IMR-90 (cell line): ENCODE measurements around the gene EDIL3. TPM values are rescaled to one million over a fixed set of nuclear protein-coding genes. Genes with fewer than 3 reads are reported as not detected.

Experiments
- ATAC-seq: fragments of 200-7000 bp; cut with Tn5 transposase; 2 replicates; pipeline ENCODE4 v1.9.1; 2020; ENCODE audit warnings: low read depth, mild to moderate bottlenecking, moderate library complexity
- BruUV-seq: library from RNA; stranded (reverse); fragments of 400-500 nt; replicated peaks from 2 replicates; lab custom pipeline; 2021; lab: Mats Ljungman, UMichigan
- CTCF ChIA-PET: fragments of 300-600 bp; formaldehyde crosslinking; extraction: SDS; loops from one replicate; lab custom pipeline; 2021; ENCODE audit warnings: antibody characterized with exemption; lab: Yijun Ruan, JAX
- POLR2A ChIA-PET: fragments of 300-600 bp; sonication (Branson Sonifier 250); formaldehyde crosslinking; loops from one replicate; lab custom pipeline; 2022; ENCODE audit warnings: antibody characterized with exemption; ENCODE audit not compliant: unreplicated experiment; lab: Charles Lee
- DNase-seq: peaks from one replicate; pipeline ENCODE4 v3.0.0; 2013
- H2AFZ ChIP-seq: replicated peaks from 2 replicates; pipeline ENCODE3; 2013; ENCODE audit warnings: low read length, mild to moderate bottlenecking; ENCODE audit not compliant: poor library complexity
- H2AK5ac ChIP-seq: 2 replicates; pipeline ENCODE4 v1.6.1; 2013; ENCODE audit warnings: low read depth, low read length, inconsistent platforms
- H2AK9ac ChIP-seq: replicated peaks from 2 replicates; pipeline ENCODE3; 2013; ENCODE audit warnings: mild to moderate bottlenecking, low read depth, low read length, moderate library complexity; ENCODE audit not compliant: poor library complexity
- H2BK120ac ChIP-seq: 2 replicates; pipeline ENCODE4 v1.6.1; 2013; ENCODE audit warnings: low read depth, low read length, inconsistent platforms
- H2BK15ac ChIP-seq: 3 replicates; pipeline ENCODE4 v1.6.1; 2013; ENCODE audit warnings: low read depth, low read length, inconsistent platforms
- H2BK20ac ChIP-seq: 2 replicates; pipeline ENCODE4 v1.6.1; 2013; ENCODE audit warnings: low read depth, mild to moderate bottlenecking, inconsistent platforms, low read length, moderate library complexity
- H2BK5ac ChIP-seq: 2 replicates; pipeline ENCODE4 v1.6.1; 2013; ENCODE audit warnings: mild to moderate bottlenecking, low read depth, low read length, inconsistent platforms; ENCODE audit not compliant: poor library complexity, severe bottlenecking
- H3K14ac ChIP-seq: replicated peaks from 2 replicates; pipeline ENCODE4 v1.6.1; 2013; ENCODE audit warnings: low read depth, low read length, inconsistent platforms
- H3K18ac ChIP-seq: 2 replicates; pipeline ENCODE4 v1.6.1; 2013; ENCODE audit warnings: low read depth, low read length, control low read depth
- H3K23ac ChIP-seq: 2 replicates; pipeline ENCODE4 v1.6.1; 2013; ENCODE audit warnings: low read depth, low read length, inconsistent platforms
- H3K27ac ChIP-seq: 2 replicates; pipeline ENCODE4 v1.5.1; 2013; ENCODE audit warnings: mild to moderate bottlenecking, control low read depth, low read length; ENCODE audit not compliant: insufficient read depth
- H3K27me3 ChIP-seq: 2 replicates; pipeline ENCODE4 v1.6.1; 2013; ENCODE audit warnings: low read length; ENCODE audit not compliant: control insufficient read depth, insufficient read depth
- H3K36me3 ChIP-seq: 2 replicates; pipeline ENCODE4 v1.6.1; 2013; ENCODE audit warnings: low read length, mixed read lengths; ENCODE audit not compliant: control insufficient read depth, insufficient read depth
- H3K4ac ChIP-seq: 2 replicates; pipeline ENCODE4 v1.6.1; 2013; ENCODE audit warnings: low read depth, low read length, inconsistent platforms
- H3K4me1 ChIP-seq: 2 replicates; pipeline ENCODE4 v1.6.1; 2013; ENCODE audit warnings: low read length, mixed read lengths; ENCODE audit not compliant: control insufficient read depth, insufficient read depth
- H3K4me2 ChIP-seq: 2 replicates; pipeline ENCODE4 v1.6.1; 2013; ENCODE audit warnings: low read depth, mild to moderate bottlenecking, control low read depth, low read length, moderate library complexity
- H3K4me3 ChIP-seq: 2 replicates; pipeline ENCODE4 v1.5.1; 2013; ENCODE audit warnings: low read depth, mild to moderate bottlenecking, control low read depth, low read length, moderate library complexity; ENCODE audit not compliant: insufficient read depth
- H3K56ac ChIP-seq: 2 replicates; pipeline ENCODE4 v1.6.1; 2013; ENCODE audit warnings: low read length, inconsistent platforms; ENCODE audit not compliant: insufficient read depth; ENCODE audit errors: extremely low read depth
- H3K79me1 ChIP-seq, 2 experiments: 2 replicates each; pipeline ENCODE4 v1.6.1; 2013; ENCODE audit warnings: low read length in 2 of 2, inconsistent platforms in 1 of 2, low read depth in 1 of 2
- H3K9ac ChIP-seq: 2 replicates; pipeline ENCODE4 v1.6.1; 2013; ENCODE audit warnings: low read depth, low read length, control low read depth
- H3K9me1 ChIP-seq: 2 replicates; pipeline ENCODE4 v1.6.1; 2013; ENCODE audit warnings: low read length, inconsistent platforms; ENCODE audit not compliant: insufficient read depth
- H3K9me3 ChIP-seq: 2 replicates; pipeline ENCODE4 v1.6.1; 2013; ENCODE audit warnings: low read length; ENCODE audit not compliant: control insufficient read depth, insufficient read depth
- H4K20me1 ChIP-seq: 2 replicates; pipeline ENCODE4 v1.6.1; 2013; ENCODE audit warnings: low read length, inconsistent platforms; ENCODE audit not compliant: insufficient read depth
- H4K5ac ChIP-seq: 2 replicates; pipeline ENCODE4 v1.6.1; 2013; ENCODE audit warnings: mild to moderate bottlenecking, low read depth, low read length, control low read depth
- H4K8ac ChIP-seq, 2 experiments: 2 replicates each; pipeline ENCODE4 v1.6.1; 2013; ENCODE audit warnings: low read depth in 2 of 2, low read length in 2 of 2, control low read depth in 1 of 2, inconsistent platforms in 1 of 2
- H4K91ac ChIP-seq: 2 replicates; pipeline ENCODE4 v1.6.1; 2013; ENCODE audit warnings: low read depth, low read length, inconsistent platforms; ENCODE audit not compliant: insufficient read depth
- CTCF ChIP-seq: conservative IDR thresholded peaks from 2 replicates; pipeline ENCODE4 v1.5.1; 2012; ENCODE audit warnings: mild to moderate bottlenecking, low read depth, low read length, improper control_type of control experiment
- FOS ChIP-seq: fragments of 150-350 bp; IDR thresholded peaks from 2 replicates; pipeline ENCODE4 v1.6.1; 2016; ENCODE audit warnings: low read depth, low read length
- MXI1 ChIP-seq: IDR thresholded peaks from 2 replicates; pipeline ENCODE4 v1.6.1; 2012; ENCODE audit warnings: low read depth, mild to moderate bottlenecking, low read length, moderate library complexity, borderline replicate concordance
- RAD21 ChIP-seq: IDR thresholded peaks from 2 replicates; pipeline ENCODE4 v1.6.1; 2012; ENCODE audit warnings: low read length, improper control_type of control experiment
- SMC3 ChIP-seq: fragments of 150-350 bp; IDR thresholded peaks from 2 replicates; pipeline ENCODE4 v1.6.1; 2016; ENCODE audit warnings: low read depth, mild to moderate bottlenecking, antibody characterized with exemption, low read length, moderate library complexity
- USF2 ChIP-seq: fragments of 150-350 bp; IDR thresholded peaks from 2 replicates; pipeline ENCODE4 v1.6.1; 2017; ENCODE audit warnings: mild to moderate bottlenecking, antibody characterized with exemption, low read length, low read depth
- WGBS, 2 experiments: methylation state at CpG; one replicate each; pipeline versions ENCODE4 v1.1.5 to v1.1.7; 2013; ENCODE audit warnings: missing lambda C conversion rate in 2 of 2; ENCODE audit not compliant: insufficient read length in 1 of 2; ENCODE audit errors: extremely low coverage in 2 of 2; 5-methylcytosine and 5-hydroxymethylcytosine counted together
- dilution Hi-C: fragments of 300-500 bp; cut with HindIII; formaldehyde crosslinking; loops from one replicate; pipeline ENCODE4 v1.14.3; 2018; ENCODE audit warnings: low sequenced_read_pairs; ENCODE audit not compliant: unreplicated experiment
- in situ Hi-C: fragments of 300-500 bp; cut with MboI; formaldehyde crosslinking; loops from 3 replicates; pipeline ENCODE4 v1.14.3; 2019; ENCODE audit warnings: low sequenced_read_pairs, inconsistent platforms, mixed read lengths
- intact Hi-C: fragments of 100-400 bp; cut with micrococcal nuclease; formaldehyde crosslinking; loops from 2 replicates; pipeline ENCODE4 v1.10.0; 2022
- polyA plus RNA-seq, 3 experiments: library from polyadenylated mRNA; depleted of rRNA; stranded (reverse); fragments of >200 nt; gene quantifications; 2 replicates each; pipeline ENCODE4 v1.2.3, GENCODE V29; 2012; ENCODE audit warnings: low replicate concordance in 1 of 3
- total RNA-seq: library from RNA; depleted of rRNA; stranded (reverse); fragments of >200 nt; gene quantifications from 2 replicates; pipeline ENCODE4 v1.2.3, GENCODE V29; 2012

The EDIL3 gene
- total and polyA plus RNA-seq, 2 of the 4 experiments (the other 2 are of a cell fraction), result 55.5 to 82.8 TPM

- no peak overlapping the region for H3K56ac ChIP-seq
- no peak overlapping the region for H3K27ac ChIP-seq
- H3K4me3 ChIP-seq, result no peak overlapping the region
- in situ Hi-C loops (no loop called here), intact Hi-C loops (no loop called here), dilution Hi-C loops (no loop called here)
- H3K14ac ChIP-seq, result no peak overlapping the region
- no peaks in the 10 kb centered on the region; the same call in 1 of the 2 replicates for H3K4me1 ChIP-seq
- H3K23ac ChIP-seq, result no peak overlapping the region
- peaks cover 0 to 3% of the 10 kb centered on the region in 2 experiments; a peak in 1 of 4 replicates for H3K79me1 ChIP-seq
- H3K27me3 ChIP-seq, result no peaks in the 10 kb centered on the region
- H3K36me3 ChIP-seq, result no peaks in the 10 kb centered on the region; the same call in 1 of the 2 replicates
- no peak overlapping the region for H2AFZ ChIP-seq
- no peak overlapping the region for H3K4me2 ChIP-seq
- H4K8ac ChIP-seq, result no peak overlapping the region
- WGBS, 2 experiments, result no CpG with 5 or more reads among the region's 3 CpGs
- no peaks in the 10 kb centered on the region for H3K9me1 ChIP-seq
- no peak overlapping the region for H4K5ac ChIP-seq
- H2BK5ac ChIP-seq, result no peak overlapping the region
- H3K9ac ChIP-seq, result no peak overlapping the region
- no peaks in the 10 kb centered on the region for H4K20me1 ChIP-seq
- no peak overlapping the region for H2AK9ac ChIP-seq
- POLR2A ChIA-PET, result no interaction called here
- no peak for TF ChIP-seq CTCF
- TF ChIP-seq USF2, result no peak
- TF ChIP-seq FOS, result no peak
- TF ChIP-seq RAD21, result no peak
- TF ChIP-seq SMC3, result no peak
- no peak for TF ChIP-seq MXI1
- CTCF ChIA-PET, result no interaction called here
- H3K18ac ChIP-seq, result no peak overlapping the region
- no peak overlapping the region for H2BK15ac ChIP-seq
- no TSS peak for BruUV-seq
- no peak for DNase-seq
- H2AK5ac ChIP-seq, result no peak overlapping the region
- no peaks in the 10 kb centered on the region for H3K9me3 ChIP-seq
- H4K91ac ChIP-seq, result no peak overlapping the region
- no peak overlapping the region for H2BK20ac ChIP-seq
- ATAC-seq, result no peak
- H2BK120ac ChIP-seq, result no peak overlapping the region
- H3K4ac ChIP-seq, result no peak overlapping the region
These were observed 259.5 kb downstream of the EDIL3 start for GRCh38 chr5:84125216-84125615.
